ENCODE results near the gene GPR137. TPM values are rescaled to one million over a fixed set of nuclear protein-coding genes. Genes with fewer than 3 reads are reported as not detected.
"Not testable (repeated sequence)": the region's sequence is repeated elsewhere in the genome, so short reads cannot be mapped to it uniquely, and the experiment has no call there.

The GPR137 gene
- polyA plus RNA-seq, 1 donor: 22.0 TPM

DNA sequence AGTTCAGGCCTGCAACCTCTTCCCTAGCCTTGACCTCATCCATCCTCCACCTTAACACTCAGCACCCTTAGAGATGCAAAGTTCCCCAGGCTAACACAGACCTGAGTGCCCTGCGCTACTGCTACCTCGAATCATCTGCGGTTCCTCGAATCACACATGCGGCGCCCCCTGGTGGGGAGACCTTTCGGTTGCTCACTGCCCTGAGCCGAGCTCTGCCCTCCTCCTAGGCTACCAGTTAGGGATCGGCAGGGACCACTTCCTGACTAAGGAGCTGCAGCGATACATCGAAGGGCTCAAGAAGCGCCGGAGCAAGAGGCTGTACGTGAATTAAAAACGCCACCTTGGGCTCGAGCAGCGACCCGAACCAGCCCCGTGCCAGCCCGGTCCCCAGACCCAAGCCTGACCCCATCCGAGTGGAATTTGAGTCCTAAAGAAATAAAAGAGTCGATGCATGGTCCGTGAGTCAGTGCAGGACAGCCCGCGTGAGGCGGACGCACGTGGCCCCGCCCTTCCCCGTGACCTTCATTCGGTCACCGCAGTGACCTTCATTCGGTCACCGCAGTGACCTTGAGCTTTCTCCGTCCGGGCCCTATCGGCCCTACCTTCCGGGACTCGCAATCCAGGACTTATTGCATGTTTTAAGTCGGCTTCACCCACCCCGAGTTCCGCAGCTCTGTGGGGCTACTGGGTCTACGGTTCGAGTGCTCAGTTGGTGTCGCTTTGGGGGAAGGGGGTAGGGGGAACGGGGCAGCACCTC lies 18.8 kb downstream of the GPR137 start:
- no peak for DNase-seq (ENCODE audit: low read depth)

- peak; percentile 92 for DNase-seq (ENCODE audit: low read depth)
Observed at GRCh38 chr11:64305075-64305690, 19.5 kb downstream of the GPR137 start, which contains the start of gene ESRRA. ESRRA (plus strand) TSS chr11:64305524; CDS start chr11:64307180, 1,656 bp downstream.

DNA sequence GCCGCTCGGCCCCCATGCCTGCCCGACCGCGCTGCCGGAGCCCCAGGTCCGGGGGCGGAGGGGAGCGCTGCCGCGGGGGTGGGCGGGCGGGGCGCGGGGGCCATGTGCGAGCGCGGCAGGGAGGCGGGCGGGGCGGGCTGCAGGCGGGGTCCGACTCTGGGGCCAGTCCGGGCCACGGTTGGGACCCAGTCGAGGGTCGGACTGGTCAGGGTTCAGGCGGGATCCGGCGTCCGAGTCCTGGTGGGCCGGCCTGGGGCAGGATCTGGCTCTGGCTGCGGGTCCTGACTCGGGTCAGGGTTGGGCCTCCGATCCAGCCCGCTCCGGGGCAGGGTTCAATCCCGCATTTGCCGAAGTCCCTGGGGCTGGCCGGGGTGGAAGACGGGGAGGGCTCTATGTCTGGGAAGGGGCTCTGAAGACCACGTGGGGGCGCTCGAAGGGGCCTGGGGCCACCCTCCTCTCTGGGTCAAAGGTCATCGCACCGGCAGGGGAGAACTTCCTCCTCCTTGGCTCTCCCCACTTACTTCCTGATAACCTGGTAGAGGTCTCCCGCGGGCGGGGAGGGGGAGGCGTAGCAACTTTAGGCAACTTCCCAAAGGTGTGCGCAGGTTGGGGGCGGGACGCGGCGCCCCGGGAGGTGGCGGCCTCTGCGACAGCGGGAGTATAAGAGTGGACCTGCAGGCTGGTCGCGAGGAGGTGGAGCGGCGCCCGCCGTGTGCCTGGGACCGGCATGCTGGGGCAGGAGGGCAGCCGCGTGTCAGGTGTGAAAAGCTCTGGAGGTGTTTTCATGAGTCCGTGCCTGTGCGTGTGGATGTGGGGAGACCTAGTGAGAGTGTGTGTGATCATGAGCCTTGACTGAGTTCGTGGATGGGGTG lies 20.3 kb downstream of the GPR137 start:
- DNase-seq (ENCODE audit: low read depth): no peak

- no peak for DNase-seq (ENCODE audit: low read depth)
Observed at GRCh38 chr11:64306563-64306875, 20.9 kb downstream of the GPR137 start.

DNA sequence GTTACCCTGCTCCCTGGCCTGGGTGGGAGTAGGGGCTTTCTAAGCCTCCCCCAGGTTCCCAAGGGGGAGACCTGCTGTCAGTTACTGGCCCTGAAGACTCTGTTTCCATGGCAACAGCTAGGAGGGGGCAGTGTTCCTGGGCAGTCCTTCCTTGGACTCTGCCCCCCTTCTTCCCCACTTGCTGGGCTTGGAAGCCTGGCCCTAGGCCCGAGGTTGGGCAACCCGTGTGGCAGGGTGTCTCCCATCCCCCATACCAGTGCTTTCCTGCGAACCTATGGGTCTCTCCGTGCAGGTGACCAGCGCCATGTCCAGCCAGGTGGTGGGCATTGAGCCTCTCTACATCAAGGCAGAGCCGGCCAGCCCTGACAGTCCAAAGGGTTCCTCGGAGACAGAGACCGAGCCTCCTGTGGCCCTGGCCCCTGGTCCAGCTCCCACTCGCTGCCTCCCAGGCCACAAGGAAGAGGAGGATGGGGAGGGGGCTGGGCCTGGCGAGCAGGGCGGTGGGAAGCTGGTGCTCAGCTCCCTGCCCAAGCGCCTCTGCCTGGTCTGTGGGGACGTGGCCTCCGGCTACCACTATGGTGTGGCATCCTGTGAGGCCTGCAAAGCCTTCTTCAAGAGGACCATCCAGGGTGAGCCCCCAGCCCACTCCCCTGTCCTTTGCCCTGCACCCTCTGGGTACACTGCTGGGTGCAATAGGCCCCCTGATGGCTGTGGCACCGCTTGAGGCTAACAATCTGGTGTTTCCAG lies 21.4 kb downstream of the GPR137 start:
- no peak for DNase-seq (ENCODE audit: low read depth)

DNA sequence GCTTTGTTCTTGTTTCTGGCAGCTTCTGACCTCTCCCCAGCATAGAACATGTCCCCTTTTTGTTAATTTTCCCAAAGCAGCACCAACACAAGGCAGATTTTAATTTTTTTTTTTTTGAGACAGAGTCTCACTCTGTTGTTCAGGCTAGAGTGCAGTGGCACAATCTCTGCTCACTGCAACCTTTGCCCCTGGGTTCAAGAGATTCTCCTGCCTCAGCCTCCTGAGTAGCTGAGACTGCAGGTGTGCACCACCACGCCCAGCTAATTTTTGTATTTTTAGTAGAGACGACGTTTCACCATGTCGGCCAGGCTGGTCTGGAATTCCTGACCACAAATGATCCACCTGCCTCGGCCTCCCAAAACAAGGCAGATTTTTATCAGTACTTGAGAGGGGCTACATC lies 22.1 kb downstream of the GPR137 start:
- not testable (repeated sequence) for DNase-seq (ENCODE audit: low read depth)

DNA sequence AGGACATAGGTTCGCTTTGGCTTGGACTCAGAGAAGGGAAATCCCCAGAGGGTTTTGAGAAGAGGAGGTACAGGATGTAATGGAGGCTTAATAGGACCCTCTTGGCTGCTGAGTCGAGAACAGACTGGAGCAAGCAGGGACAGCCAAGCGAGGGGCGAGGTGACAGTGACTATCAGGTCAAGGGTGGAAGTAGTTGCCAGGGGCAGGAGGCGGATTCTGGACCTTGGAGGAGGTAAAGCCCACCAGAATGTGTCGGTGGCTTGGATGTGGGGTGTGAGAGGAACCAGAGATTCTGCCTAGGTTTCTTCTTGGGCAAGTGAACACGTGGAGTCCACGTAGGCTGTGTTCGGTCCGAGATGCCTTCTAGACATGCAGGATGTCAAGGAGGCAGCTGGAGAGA lies 27.3 kb downstream of the GPR137 start:
- no peak for DNase-seq (ENCODE audit: low read depth)

DNA sequence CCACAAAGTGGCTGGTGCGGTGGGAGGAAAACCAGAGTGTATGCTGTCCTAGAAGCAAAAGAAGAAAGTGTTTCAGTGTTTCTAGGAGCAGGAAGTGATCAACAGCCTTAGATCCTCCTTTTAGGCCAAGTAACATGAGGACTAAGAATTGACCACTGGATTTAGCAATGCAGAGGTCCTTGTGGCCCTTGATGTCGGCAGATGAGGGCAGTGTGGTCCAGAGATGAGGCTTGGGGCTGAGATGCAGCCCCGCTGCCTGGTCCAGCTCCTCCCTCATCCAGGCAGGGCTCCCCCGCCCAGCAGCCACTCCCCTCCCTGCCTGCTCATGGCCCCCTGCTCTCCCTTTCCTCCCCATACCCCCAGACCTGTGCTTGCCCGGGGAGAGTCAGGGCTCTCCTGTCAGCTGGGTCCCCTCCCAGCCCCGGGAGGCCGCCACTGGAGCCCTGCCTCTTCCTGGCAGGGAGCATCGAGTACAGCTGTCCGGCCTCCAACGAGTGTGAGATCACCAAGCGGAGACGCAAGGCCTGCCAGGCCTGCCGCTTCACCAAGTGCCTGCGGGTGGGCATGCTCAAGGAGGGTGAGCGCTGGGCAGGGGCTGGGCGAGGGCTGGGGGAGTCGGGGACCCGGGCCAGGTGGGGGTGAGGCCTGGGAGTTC lies 28.0 kb downstream of the GPR137 start:
- no peak for DNase-seq (ENCODE audit: low read depth)

- DNase-seq (ENCODE audit: low read depth): no peak
Observed at GRCh38 chr11:64314146-64314804, 28.6 kb downstream of the GPR137 start.

GRCh38 chr11:64314805-64315561 lies 29.3 kb downstream of the GPR137 start:
- no peak for DNase-seq (ENCODE audit: low read depth)

DNA sequence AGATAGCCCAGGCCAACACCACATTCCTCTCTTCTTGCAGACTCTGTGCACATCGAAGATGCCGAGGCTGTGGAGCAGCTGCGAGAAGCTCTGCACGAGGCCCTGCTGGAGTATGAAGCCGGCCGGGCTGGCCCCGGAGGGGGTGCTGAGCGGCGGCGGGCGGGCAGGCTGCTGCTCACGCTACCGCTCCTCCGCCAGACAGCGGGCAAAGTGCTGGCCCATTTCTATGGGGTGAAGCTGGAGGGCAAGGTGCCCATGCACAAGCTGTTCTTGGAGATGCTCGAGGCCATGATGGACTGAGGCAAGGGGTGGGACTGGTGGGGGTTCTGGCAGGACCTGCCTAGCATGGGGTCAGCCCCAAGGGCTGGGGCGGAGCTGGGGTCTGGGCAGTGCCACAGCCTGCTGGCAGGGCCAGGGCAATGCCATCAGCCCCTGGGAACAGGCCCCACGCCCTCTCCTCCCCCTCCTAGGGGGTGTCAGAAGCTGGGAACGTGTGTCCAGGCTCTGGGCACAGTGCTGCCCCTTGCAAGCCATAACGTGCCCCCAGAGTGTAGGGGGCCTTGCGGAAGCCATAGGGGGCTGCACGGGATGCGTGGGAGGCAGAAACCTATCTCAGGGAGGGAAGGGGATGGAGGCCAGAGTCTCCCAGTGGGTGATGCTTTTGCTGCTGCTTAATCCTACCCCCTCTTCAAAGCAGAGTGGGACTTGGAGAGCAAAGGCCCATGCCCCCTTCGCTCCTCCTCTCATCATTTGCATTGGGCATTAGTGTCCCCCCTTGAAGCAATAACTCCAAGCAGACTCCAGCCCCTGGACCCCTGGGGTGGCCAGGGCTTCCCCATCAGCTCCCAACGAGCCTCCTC lies 30.2 kb downstream of the GPR137 start:
- DNase-seq (ENCODE audit: low read depth): not testable (repeated sequence)

- no peak for DNase-seq (ENCODE audit: low read depth)
Observed at GRCh38 chr11:64316672-64317324, 31.1 kb downstream of the GPR137 start.

DNA sequence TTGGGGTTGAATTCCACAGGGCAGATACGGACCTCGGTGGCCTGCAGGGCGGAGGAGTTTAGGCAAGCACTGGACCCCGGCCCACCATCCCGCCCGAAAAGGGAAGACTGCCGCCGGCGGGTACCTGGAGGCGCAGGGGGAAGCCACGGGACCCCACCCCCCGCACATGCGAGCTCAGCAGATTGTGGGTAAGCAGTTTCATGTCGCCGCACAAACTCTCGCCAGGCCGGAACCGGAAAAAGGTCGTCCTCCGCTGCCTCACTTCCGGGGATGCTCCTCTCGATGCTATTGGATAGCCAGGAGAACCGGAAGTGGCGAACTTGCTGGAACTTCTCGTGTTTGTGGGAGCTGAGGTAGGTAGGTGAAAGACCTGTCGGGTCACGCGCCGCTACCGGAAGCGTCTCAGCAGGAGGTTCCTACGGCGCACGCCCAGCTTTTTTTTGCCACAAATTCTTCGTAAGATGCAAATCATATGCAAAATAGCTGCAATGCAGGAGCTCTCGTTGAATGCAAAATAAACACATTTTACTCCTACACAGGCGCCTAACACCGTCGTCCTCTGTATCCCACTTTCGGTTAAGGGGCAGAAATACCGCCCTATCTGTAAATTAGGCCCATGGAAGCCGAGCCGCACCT lies 31.8 kb downstream of the GPR137 start, which contains the start of gene TRMT112:
TSS of gene TRMT112 (minus strand) at position 235 of the 636 bp plus-strand sequence. CDS start at position 202, 33 bp downstream.
- peak; percentile 94 for DNase-seq (ENCODE audit: low read depth)

- DNase-seq (ENCODE audit: low read depth): peak; percentile 96
Observed at GRCh38 chr11:64317961-64318765, 32.5 kb downstream of the GPR137 start, which contains the start of gene PRDX5. PRDX5 (plus strand) TSS chr11:64318121; CDS start chr11:64318216, 95 bp downstream.

DNA sequence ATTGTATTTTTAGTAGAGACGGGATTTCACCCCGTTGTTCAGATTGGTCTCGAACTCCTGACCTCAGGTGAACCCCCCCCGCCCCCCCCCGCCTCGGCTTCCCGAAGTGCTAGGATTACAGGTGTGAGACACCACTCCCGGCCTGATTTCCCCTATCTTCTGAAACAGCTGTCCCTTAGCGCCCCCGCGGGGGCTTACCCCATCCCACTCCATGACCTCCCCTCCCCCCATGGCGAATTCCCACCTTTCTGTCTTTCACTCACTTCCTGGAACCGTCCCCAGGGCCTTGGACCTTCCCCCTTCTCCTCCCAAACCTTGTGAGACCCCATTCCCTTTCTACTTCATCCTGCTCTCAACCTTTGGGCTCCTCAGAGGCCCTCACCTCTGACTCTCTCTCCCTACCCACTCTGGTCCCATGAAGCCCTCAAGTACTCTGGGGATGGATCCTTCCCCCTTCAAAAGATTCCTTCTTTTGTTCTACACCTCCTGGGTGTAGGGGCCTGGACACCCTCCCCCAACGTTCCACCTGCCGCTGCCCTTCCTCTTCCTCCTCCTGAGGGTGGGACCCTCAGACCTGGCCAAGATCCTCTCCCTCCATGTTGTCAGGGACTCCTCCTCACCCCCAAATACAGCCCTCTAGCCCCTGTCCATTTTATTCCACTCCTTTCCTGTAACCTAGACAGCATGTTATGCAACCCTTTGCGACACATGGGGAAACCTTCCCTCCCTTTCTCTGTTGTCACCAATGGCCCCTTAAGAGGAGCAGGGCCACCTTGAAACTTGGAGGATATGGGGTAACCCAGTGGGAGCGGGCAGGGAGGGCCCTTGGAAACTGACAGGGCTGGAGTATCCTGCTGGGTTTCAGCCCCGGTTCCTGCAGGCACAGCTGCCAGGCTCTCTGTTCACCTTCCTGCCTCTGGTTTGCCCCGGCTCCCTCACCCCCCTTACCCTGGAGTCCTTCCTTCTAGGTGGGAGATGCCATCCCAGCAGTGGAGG lies 33.4 kb downstream of the GPR137 start:
- no peak for DNase-seq (ENCODE audit: low read depth)
